OCI-LY1 (cell line): Measurements from ENCODE around the gene MARCHF10.

ENCODE experiments used
- CTCF ChIP-seq: fragments of 200-600 bp; sonication (generic), shearing (Covaris generic); IDR thresholded peaks from 2 replicates; pipeline ENCODE4 v1.5.1; 2017; ENCODE audit warnings: mild to moderate bottlenecking, antibody characterized with exemption, low read length, moderate library complexity, mixed read lengths
- EZH2 ChIP-seq: fragments of 200-600 bp; sonication (generic), shearing (Covaris generic); IDR thresholded peaks from 2 replicates; pipeline ENCODE4 v1.8.0; 2017; ENCODE audit warnings: borderline replicate concordance, mixed run types, mild to moderate bottlenecking, antibody characterized with exemption, low read length, moderate library complexity, mixed read lengths

- TF ChIP-seq CTCF (no peak), EZH2 (no peak)
Observed at GRCh38 chr17:62827746-62828485, 19.8 kb upstream of the MARCHF10 start.
